HL-60 (cell line): ENCODE measurements around the gene EGFLAM.

ENCODE experiments used
- DNase-seq, 2 experiments: peaks; one replicate each; pipeline ENCODE4 v3.0.0-alpha.2; 2010 to 2020; ENCODE audit warnings: low read depth in 1 of 2, low spot score in 1 of 2
- H3K27ac ChIP-seq: fragments of 250-450 bp; sonication (Bioruptor Pico); replicated peaks from 2 replicates; pipeline ENCODE4 v1.5.1; 2020; ENCODE audit warnings: mild to moderate bottlenecking, moderate library complexity
- H3K27me3 ChIP-seq: fragments of 250-450 bp; sonication (Bioruptor Pico); 2 replicates; pipeline ENCODE4 v1.5.1; 2021; ENCODE audit warnings: mild to moderate bottlenecking, moderate library complexity; ENCODE audit not compliant: insufficient read depth, poor library complexity, severe bottlenecking
- H3K4me3 ChIP-seq: replicated peaks from 2 replicates; pipeline ENCODE4 v1.5.1; 2011; ENCODE audit warnings: mild to moderate bottlenecking, control low read depth, low read length; ENCODE audit not compliant: insufficient read depth
- GABPA ChIP-seq: IDR thresholded peaks from 2 replicates; pipeline ENCODE4 v1.6.1; 2012; ENCODE audit warnings: low read depth
- POLR2AphosphoS5 ChIP-seq: IDR thresholded peaks from 2 replicates; pipeline ENCODE4 v1.6.1; 2012; ENCODE audit warnings: low read depth
- SPI1 ChIP-seq: IDR thresholded peaks from 2 replicates; pipeline ENCODE4 v1.6.1; 2012; ENCODE audit warnings: low read depth, mild to moderate bottlenecking, borderline replicate concordance
- TF ChIP-seq, protein P1 (sequence below): IDR thresholded peaks from one replicate; pipeline ENCODE4 v1.5.1; 2011; ENCODE audit warnings: low read length, control low read depth, inconsistent platforms; ENCODE audit not compliant: insufficient read depth
- TF ChIP-seq, protein P2 (sequence below): IDR thresholded peaks from 2 replicates; pipeline ENCODE4 v1.6.1; 2012; ENCODE audit warnings: low read depth; ENCODE audit not compliant: insufficient replicate concordance

EGFLAM gene

DNA sequence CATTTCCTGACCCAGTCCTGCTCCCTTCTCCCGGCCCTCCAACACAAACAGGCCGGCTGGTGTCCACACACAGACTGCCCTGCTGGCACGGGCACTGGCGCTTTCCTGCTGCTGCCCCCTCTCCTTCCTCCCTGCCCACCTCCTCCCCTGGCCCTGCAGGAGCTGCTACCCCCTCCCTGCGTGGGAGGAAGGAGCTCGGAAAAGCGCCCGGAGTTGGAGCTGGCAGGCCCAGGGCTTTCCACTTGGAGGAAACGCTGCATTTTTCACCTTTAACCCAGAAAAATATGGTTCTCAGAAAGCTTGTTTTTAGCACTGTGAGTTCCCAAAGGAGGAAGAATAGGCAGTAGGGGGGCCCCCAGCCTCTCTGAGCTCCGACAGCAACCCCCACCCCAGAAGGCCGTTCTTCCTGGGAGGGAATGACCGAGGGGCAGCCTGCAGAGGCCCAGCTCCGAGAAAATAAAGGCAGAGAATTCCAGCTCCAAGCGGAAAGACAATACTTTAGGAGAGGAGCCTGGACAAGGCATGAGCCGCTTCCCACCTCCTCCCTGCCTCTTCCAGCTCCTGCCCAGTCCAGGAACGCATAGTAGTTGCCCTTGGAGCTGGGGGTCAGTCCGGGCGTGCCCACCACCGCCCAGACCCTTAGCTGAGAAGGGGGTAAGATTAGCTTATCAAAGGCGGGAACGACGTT lies 209.1 kb downstream of the EGFLAM start:
- Histone ChIP-seq H3K4me3 (no peak overlapping the region), H3K27ac (no peak overlapping the region), H3K27me3 (no peaks in the 10 kb centered on the region)
- TF ChIP-seq, protein P1, sequence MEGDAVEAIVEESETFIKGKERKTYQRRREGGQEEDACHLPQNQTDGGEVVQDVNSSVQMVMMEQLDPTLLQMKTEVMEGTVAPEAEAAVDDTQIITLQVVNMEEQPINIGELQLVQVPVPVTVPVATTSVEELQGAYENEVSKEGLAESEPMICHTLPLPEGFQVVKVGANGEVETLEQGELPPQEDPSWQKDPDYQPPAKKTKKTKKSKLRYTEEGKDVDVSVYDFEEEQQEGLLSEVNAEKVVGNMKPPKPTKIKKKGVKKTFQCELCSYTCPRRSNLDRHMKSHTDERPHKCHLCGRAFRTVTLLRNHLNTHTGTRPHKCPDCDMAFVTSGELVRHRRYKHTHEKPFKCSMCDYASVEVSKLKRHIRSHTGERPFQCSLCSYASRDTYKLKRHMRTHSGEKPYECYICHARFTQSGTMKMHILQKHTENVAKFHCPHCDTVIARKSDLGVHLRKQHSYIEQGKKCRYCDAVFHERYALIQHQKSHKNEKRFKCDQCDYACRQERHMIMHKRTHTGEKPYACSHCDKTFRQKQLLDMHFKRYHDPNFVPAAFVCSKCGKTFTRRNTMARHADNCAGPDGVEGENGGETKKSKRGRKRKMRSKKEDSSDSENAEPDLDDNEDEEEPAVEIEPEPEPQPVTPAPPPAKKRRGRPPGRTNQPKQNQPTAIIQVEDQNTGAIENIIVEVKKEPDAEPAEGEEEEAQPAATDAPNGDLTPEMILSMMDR = no peak
- TF ChIP-seq POLR2AphosphoS5 = no peak
- TF ChIP-seq, protein P2, sequence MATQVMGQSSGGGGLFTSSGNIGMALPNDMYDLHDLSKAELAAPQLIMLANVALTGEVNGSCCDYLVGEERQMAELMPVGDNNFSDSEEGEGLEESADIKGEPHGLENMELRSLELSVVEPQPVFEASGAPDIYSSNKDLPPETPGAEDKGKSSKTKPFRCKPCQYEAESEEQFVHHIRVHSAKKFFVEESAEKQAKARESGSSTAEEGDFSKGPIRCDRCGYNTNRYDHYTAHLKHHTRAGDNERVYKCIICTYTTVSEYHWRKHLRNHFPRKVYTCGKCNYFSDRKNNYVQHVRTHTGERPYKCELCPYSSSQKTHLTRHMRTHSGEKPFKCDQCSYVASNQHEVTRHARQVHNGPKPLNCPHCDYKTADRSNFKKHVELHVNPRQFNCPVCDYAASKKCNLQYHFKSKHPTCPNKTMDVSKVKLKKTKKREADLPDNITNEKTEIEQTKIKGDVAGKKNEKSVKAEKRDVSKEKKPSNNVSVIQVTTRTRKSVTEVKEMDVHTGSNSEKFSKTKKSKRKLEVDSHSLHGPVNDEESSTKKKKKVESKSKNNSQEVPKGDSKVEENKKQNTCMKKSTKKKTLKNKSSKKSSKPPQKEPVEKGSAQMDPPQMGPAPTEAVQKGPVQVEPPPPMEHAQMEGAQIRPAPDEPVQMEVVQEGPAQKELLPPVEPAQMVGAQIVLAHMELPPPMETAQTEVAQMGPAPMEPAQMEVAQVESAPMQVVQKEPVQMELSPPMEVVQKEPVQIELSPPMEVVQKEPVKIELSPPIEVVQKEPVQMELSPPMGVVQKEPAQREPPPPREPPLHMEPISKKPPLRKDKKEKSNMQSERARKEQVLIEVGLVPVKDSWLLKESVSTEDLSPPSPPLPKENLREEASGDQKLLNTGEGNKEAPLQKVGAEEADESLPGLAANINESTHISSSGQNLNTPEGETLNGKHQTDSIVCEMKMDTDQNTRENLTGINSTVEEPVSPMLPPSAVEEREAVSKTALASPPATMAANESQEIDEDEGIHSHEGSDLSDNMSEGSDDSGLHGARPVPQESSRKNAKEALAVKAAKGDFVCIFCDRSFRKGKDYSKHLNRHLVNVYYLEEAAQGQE = no peak
- no peak for TF ChIP-seq GABPA
- TF ChIP-seq SPI1 = no peak
- DNase-seq = no peak

DNA sequence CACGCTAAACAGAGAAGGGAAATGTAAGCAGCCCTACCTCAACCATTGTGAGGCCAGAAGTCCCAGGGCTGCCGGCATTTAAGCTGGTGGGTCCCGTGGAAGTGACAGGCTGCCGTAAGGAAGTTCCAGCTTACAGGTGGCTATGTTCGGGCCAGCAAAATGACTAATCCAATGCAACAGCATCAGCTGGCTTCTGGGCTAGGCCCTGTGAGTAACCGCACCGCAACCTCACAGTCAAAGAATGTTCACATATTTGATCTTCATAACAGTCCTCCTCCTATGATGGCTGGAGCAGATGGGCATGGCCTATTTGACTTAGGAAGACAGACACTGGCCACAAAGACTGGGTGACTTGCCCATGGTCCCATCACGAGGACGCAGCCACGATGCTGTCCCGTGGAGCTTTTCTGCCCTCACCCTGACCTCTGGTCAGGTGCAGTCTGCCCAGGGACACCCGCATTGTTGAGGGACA lies 209.9 kb downstream of the EGFLAM start:
- Histone ChIP-seq H3K27me3 (no peaks in the 10 kb centered on the region), H3K4me3 (no peak overlapping the region), H3K27ac (no peak overlapping the region)
- no peak for TF ChIP-seq GABPA
- no peak for TF ChIP-seq POLR2AphosphoS5
- TF ChIP-seq SPI1 = no peak
- TF ChIP-seq, protein P2 = no peak
- TF ChIP-seq, protein P1 = no peak
- DNase-seq = no peak

- Histone ChIP-seq H3K4me3 (no peak overlapping the region), H3K27ac (no peak overlapping the region), H3K27me3 (no peaks in the 10 kb centered on the region)
- TF ChIP-seq, protein P1 = no peak
- TF ChIP-seq GABPA = no peak
- TF ChIP-seq, protein P2 = no peak
- no peak for TF ChIP-seq SPI1
- no peak for TF ChIP-seq POLR2AphosphoS5
- DNase-seq = no peak
Observed at GRCh38 chr5:38468978-38469706, 210.8 kb downstream of the EGFLAM start.
